Activated T-cell treated with anti-CD3 and anti-CD28 coated beads, Interleukin-2, amount 50 U/mL, for 1 hour (primary cell): ENCODE measurements around the gene EML2.

Experiments
- DNase-seq: peaks from one replicate; pipeline ENCODE4 v3.0.0-alpha.2; 2020

Gene EML2

GRCh38 chr19:45581576-45581975 lies 57.6 kb downstream of the EML2 start:
- DNase-seq, result no peak

- DNase-seq, result no peak
Measured at GRCh38 chr19:45578861-45579260, 60.3 kb downstream of the EML2 start.

GRCh38 chr19:45577111-45577905 lies 61.9 kb downstream of the EML2 start:
- DNase-seq, result no peak

- DNase-seq, result no peak
Measured at GRCh38 chr19:45576682-45577081, 62.5 kb downstream of the EML2 start.

GRCh38 chr19:45575216-45575615 lies 64.0 kb downstream of the EML2 start:
- no peak for DNase-seq

GRCh38 chr19:45574526-45574925 lies 64.7 kb downstream of the EML2 start:
- no peak for DNase-seq

- no peak for DNase-seq
Measured at GRCh38 chr19:45571457-45572220, 67.6 kb downstream of the EML2 start.

- peak; percentile 69 for DNase-seq
Measured at GRCh38 chr19:45569619-45570421, 69.4 kb downstream of the EML2 start.

GRCh38 chr19:45568732-45569131 lies 70.5 kb downstream of the EML2 start:
- DNase-seq, result no peak

- DNase-seq, result no peak
Measured at GRCh38 chr19:45567609-45568008, 71.6 kb downstream of the EML2 start.

GRCh38 chr19:45564131-45564780 lies 74.9 kb downstream of the EML2 start:
- no peak for DNase-seq

- no peak for DNase-seq
Measured at GRCh38 chr19:45560686-45561085, 78.5 kb downstream of the EML2 start.

GRCh38 chr19:45560038-45560437 lies 79.2 kb downstream of the EML2 start:
- no peak for DNase-seq
